T-helper 2 cell treated with Interferon-gamma antibody and Interleukin-4, amounts not matched to agents 100 ng/mL and 5 ng/mL, for 36 hours (primary cell): ENCODE measurements around the gene CCDC88B. TPM values are rescaled to one million over a fixed set of nuclear protein-coding genes. Genes with fewer than 3 reads are reported as not detected.

Source experiments
- intact Hi-C: fragments of 100-400 bp; cut with micrococcal nuclease; formaldehyde crosslinking; loops from one replicate; pipeline ENCODE4 v1.15.1; 2023
- total RNA-seq: library from RNA; stranded (reverse); gene quantifications from 2 replicates; pipeline ENCODE4 v1.2.3, GENCODE V29; 2022

CCDC88B gene
- total RNA-seq, 1 donor from 2014 or later, result 132 TPM

GRCh38 chr11:64304032-64304315, 36.0 kb upstream of the CCDC88B start:
- intact Hi-C loops, result loop anchor here (1.0 to 10.0 kb wide), 3 partner anchors 98 to 441 kb away; partner anchors contain the start of genes FERMT3 and RASGRP2

DNA sequence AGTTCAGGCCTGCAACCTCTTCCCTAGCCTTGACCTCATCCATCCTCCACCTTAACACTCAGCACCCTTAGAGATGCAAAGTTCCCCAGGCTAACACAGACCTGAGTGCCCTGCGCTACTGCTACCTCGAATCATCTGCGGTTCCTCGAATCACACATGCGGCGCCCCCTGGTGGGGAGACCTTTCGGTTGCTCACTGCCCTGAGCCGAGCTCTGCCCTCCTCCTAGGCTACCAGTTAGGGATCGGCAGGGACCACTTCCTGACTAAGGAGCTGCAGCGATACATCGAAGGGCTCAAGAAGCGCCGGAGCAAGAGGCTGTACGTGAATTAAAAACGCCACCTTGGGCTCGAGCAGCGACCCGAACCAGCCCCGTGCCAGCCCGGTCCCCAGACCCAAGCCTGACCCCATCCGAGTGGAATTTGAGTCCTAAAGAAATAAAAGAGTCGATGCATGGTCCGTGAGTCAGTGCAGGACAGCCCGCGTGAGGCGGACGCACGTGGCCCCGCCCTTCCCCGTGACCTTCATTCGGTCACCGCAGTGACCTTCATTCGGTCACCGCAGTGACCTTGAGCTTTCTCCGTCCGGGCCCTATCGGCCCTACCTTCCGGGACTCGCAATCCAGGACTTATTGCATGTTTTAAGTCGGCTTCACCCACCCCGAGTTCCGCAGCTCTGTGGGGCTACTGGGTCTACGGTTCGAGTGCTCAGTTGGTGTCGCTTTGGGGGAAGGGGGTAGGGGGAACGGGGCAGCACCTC, 35.5 kb upstream of the CCDC88B start:
- intact Hi-C loops, result loop anchor here (1.0 to 10.0 kb wide), 11 partner anchors 13 to 440 kb away; partner anchors contain the start of genes DNAJC4, FERMT3, FKBP2 and GPR137

DNA sequence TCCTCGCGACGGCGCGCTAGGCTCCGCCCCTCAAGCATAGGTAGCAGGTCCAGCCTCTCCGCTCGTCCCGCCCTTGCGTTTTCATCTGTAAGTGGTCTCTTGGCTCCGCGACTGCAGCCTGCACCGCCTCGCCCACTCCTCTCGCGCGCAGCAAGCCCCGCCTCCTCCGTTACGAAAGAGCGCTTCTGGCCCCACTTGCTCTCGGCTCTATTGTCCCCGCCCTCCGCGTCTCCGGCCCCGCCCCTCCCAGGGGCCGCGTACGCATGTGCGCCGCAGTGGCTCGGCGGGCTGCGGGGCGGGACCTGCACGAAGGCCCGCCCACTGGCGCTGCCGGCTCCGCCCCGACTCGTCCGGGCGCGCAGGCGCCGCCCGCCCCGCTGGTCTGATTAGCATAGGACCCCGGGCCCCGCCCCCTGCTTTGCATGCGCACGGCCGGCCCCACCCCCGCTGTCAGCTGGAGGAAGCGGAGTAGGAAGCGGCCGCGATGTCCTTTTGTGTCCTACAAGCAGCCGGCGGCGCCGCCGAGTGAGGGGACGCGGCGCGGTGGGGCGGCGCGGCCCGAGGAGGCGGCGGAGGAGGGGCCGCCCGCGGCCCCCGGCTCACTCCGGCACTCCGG, 34.8 kb upstream of the CCDC88B start, which contains the start of gene ESRRA:
ESRRA (plus strand) TSS at position 450 of the 616 bp plus-strand sequence. CDS start 1,656 bp downstream, outside the sequence.
- intact Hi-C loops, result loop anchor here (1.0 to 10.0 kb wide), 10 partner anchors 12 to 440 kb away; partner anchors contain the start of genes DNAJC4, FKBP2, GPR137 and RASGRP2

DNA sequence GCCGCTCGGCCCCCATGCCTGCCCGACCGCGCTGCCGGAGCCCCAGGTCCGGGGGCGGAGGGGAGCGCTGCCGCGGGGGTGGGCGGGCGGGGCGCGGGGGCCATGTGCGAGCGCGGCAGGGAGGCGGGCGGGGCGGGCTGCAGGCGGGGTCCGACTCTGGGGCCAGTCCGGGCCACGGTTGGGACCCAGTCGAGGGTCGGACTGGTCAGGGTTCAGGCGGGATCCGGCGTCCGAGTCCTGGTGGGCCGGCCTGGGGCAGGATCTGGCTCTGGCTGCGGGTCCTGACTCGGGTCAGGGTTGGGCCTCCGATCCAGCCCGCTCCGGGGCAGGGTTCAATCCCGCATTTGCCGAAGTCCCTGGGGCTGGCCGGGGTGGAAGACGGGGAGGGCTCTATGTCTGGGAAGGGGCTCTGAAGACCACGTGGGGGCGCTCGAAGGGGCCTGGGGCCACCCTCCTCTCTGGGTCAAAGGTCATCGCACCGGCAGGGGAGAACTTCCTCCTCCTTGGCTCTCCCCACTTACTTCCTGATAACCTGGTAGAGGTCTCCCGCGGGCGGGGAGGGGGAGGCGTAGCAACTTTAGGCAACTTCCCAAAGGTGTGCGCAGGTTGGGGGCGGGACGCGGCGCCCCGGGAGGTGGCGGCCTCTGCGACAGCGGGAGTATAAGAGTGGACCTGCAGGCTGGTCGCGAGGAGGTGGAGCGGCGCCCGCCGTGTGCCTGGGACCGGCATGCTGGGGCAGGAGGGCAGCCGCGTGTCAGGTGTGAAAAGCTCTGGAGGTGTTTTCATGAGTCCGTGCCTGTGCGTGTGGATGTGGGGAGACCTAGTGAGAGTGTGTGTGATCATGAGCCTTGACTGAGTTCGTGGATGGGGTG, 34.1 kb upstream of the CCDC88B start:
- intact Hi-C loops, result loop anchor here (1.0 to 10.0 kb wide), 10 partner anchors 11 to 439 kb away; partner anchors contain the start of genes DNAJC4, FKBP2, GPR137 and RASGRP2

DNA sequence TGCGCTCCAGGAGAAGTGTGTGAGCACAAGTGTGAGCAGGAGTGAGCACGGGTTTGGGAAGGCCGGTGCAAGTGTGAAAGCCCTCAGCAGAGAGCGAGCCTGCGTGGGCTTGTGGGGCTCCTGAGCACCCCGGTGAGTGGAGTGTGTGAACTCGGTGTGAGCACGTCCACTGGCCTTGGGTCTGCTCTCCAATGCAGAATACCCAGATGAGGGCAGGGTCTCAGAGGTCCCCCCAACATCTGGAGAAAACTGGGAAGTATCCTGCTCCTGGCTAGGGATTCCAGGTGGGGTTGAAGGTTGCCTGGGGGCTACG, 33.5 kb upstream of the CCDC88B start:
- intact Hi-C loops, result loop anchor here (10.0 kb wide), 2 partner anchors 302 to 438 kb away; partner anchors contain the start of gene RASGRP2

GRCh38 chr11:64306876-64307622, 33.0 kb upstream of the CCDC88B start:
- intact Hi-C loops, result loop anchor here (10.0 kb wide), 2 partner anchors 302 to 438 kb away; partner anchors contain the start of gene RASGRP2

DNA sequence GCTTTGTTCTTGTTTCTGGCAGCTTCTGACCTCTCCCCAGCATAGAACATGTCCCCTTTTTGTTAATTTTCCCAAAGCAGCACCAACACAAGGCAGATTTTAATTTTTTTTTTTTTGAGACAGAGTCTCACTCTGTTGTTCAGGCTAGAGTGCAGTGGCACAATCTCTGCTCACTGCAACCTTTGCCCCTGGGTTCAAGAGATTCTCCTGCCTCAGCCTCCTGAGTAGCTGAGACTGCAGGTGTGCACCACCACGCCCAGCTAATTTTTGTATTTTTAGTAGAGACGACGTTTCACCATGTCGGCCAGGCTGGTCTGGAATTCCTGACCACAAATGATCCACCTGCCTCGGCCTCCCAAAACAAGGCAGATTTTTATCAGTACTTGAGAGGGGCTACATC, 32.2 kb upstream of the CCDC88B start:
- intact Hi-C loops, result loop anchor here (10.0 kb wide), 2 partner anchors 303 to 437 kb away; partner anchors contain the start of gene RASGRP2

DNA sequence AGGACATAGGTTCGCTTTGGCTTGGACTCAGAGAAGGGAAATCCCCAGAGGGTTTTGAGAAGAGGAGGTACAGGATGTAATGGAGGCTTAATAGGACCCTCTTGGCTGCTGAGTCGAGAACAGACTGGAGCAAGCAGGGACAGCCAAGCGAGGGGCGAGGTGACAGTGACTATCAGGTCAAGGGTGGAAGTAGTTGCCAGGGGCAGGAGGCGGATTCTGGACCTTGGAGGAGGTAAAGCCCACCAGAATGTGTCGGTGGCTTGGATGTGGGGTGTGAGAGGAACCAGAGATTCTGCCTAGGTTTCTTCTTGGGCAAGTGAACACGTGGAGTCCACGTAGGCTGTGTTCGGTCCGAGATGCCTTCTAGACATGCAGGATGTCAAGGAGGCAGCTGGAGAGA, 27.1 kb upstream of the CCDC88B start:
- intact Hi-C loops, result no loop called here

- intact Hi-C loops, result no loop called here
Observed at GRCh38 chr11:64313491-64314145, 26.4 kb upstream of the CCDC88B start.

DNA sequence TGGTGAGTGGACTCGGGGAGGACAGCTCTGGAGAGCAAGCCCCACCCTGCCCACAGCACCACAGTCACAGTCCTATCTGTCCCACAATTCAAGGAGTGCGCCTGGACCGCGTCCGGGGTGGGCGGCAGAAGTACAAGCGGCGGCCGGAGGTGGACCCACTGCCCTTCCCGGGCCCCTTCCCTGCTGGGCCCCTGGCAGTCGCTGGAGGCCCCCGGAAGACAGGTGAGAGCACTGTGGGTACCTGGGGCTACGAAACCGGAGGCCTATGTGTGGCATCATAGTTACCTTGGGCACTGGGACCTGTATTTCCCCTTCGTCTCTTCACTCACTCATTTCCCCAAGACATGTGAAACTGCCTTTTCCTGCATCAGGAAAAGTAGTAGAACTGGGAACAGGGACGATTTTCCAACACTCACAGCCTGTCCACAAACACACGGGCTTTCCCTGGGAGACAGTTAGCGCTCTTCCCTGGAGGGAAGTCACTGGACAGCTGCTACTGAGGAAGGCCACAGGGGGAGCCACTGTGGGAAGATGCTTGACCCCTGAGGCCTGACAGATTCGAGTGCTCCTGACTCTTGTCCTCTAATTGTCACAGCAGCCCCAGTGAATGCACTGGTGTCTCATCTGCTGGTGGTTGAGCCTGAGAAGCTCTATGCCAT, 25.7 kb upstream of the CCDC88B start:
- intact Hi-C loops, result no loop called here

DNA sequence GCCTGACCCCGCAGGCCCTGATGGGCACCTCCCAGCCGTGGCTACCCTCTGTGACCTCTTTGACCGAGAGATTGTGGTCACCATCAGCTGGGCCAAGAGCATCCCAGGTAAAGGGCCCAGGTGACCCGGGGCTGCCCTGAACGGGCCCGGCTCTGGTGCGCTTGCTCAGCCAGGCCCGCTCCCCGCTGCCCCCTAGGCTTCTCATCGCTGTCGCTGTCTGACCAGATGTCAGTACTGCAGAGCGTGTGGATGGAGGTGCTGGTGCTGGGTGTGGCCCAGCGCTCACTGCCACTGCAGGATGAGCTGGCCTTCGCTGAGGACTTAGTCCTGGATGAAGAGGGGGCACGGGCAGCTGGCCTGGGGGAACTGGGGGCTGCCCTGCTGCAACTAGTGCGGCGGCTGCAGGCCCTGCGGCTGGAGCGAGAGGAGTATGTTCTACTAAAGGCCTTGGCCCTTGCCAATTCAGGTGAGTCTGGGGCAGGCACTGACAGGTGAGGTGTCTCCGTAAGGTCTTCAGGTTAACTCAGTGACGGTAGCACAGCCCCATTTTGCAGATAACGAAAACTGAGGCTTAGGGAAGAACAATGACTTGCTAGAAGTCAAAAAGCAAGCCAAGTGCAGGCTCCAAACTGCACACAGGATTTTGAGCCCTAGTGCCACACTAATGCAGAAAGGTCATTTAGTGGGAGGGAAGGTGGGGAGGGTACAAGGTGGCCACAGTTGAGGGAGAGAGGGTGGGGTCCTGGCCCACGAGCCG, 25.0 kb upstream of the CCDC88B start:
- intact Hi-C loops, result no loop called here

DNA sequence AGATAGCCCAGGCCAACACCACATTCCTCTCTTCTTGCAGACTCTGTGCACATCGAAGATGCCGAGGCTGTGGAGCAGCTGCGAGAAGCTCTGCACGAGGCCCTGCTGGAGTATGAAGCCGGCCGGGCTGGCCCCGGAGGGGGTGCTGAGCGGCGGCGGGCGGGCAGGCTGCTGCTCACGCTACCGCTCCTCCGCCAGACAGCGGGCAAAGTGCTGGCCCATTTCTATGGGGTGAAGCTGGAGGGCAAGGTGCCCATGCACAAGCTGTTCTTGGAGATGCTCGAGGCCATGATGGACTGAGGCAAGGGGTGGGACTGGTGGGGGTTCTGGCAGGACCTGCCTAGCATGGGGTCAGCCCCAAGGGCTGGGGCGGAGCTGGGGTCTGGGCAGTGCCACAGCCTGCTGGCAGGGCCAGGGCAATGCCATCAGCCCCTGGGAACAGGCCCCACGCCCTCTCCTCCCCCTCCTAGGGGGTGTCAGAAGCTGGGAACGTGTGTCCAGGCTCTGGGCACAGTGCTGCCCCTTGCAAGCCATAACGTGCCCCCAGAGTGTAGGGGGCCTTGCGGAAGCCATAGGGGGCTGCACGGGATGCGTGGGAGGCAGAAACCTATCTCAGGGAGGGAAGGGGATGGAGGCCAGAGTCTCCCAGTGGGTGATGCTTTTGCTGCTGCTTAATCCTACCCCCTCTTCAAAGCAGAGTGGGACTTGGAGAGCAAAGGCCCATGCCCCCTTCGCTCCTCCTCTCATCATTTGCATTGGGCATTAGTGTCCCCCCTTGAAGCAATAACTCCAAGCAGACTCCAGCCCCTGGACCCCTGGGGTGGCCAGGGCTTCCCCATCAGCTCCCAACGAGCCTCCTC, 24.1 kb upstream of the CCDC88B start:
- intact Hi-C loops, result loop anchor here (2.0 kb wide), 1 partner anchor 477 kb away; the partner anchor contains the start of gene MARK2

DNA sequence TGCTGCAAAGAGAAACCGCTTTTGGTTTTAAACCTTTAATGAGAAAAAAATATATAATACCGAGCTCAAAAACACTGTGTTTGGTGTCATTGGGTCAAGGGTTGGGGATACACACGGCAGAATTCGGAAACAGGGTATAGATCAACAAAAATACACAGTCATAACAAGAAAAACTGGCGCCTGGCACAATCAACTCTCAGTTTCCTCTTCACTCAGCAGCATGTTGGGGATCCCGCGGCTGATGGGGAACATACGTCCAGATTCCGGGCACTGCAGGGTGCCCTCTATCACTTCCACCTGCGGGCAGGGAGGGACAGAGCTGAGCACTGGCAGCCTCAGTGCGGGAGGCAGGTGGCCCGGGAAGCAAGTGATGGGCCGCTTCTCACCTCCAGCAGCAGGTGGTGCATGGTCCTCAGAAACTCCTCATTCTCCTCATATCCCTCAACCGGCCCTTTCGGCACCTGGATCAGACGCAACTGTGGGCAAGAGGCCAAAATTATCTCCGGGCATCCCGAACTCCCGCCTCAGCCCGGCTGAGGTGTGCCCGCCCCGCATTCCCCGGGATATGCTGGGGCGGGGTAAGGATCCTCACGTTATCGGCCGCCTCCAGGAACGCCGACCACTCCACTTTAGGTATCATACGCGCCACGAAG, 23.2 kb upstream of the CCDC88B start:
- intact Hi-C loops, result loop anchor here (1.0 to 2.0 kb wide), 6 partner anchors 11 to 478 kb away; partner anchors contain the start of genes ESRRA, MARK2 and RPS6KA4

DNA sequence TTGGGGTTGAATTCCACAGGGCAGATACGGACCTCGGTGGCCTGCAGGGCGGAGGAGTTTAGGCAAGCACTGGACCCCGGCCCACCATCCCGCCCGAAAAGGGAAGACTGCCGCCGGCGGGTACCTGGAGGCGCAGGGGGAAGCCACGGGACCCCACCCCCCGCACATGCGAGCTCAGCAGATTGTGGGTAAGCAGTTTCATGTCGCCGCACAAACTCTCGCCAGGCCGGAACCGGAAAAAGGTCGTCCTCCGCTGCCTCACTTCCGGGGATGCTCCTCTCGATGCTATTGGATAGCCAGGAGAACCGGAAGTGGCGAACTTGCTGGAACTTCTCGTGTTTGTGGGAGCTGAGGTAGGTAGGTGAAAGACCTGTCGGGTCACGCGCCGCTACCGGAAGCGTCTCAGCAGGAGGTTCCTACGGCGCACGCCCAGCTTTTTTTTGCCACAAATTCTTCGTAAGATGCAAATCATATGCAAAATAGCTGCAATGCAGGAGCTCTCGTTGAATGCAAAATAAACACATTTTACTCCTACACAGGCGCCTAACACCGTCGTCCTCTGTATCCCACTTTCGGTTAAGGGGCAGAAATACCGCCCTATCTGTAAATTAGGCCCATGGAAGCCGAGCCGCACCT, 22.6 kb upstream of the CCDC88B start, which contains the start of gene TRMT112:
TRMT112 (minus strand) TSS at position 235 of the 636 bp plus-strand sequence; CDS start at position 202, 33 bp downstream.
- intact Hi-C loops, result loop anchor here (1.0 to 2.0 kb wide), 6 partner anchors 12 to 479 kb away; partner anchors contain the start of genes ESRRA, MARK2 and RPS6KA4

DNA sequence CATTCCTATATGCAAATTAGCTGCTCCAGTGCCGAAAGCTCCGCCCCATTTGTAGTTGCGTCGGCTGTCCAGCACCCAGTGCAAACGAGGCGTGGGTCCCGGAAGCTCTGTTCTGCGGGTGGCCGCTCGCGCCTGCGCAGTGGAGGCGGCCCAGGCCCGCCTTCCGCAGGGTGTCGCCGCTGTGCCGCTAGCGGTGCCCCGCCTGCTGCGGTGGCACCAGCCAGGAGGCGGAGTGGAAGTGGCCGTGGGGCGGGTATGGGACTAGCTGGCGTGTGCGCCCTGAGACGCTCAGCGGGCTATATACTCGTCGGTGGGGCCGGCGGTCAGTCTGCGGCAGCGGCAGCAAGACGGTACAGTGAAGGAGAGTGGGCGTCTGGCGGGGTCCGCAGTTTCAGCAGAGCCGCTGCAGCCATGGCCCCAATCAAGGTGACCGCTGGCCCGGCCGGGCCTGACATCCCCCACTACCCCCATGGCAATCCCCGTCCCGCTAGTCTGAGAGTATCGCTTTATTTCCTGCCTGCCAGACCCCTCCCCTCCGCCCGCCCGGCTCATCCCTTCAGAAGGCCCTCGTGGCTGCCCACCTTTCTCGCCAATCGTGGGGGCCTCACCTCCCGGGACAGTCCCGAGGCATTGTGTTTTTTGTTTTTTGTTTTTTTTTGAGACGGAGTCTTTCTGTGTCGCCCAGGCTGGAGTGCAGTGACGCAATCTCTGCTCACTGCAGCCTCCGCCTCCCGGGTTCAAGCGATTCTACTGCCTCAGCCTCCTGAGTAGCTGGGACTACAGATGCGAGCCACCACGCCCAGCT, 21.8 kb upstream of the CCDC88B start, which contains the start of gene PRDX5:
PRDX5 (plus strand) TSS at position 161 of the 805 bp plus-strand sequence; CDS start at position 256, 95 bp downstream.
- intact Hi-C loops, result loop anchor here (1.0 to 2.0 kb wide), 7 partner anchors 13 to 479 kb away; partner anchors contain the start of genes ESRRA, MARK2, RPS6KA4 and SF1
